ENCODE measurements around the gene TUBA1A. TPM values are rescaled to one million over a fixed set of nuclear protein-coding genes. Genes with fewer than 3 reads are reported as not detected.
A peak's percentile ranks its signal among the peaks of the same experiment; 100 is the strongest.
"Not testable (repeated sequence)": the region's sequence is repeated elsewhere in the genome, so short reads cannot be mapped to it uniquely, and the experiment has no call there.

TUBA1A gene
- total and polyA plus RNA-seq, 9 donors = 679 to 946 (median 801) TPM

GRCh38 chr12:49230176-49230804 is 41.4 kb upstream of the TUBA1A start:
- WGBS (ENCODE audit: insufficient coverage) = no CpG with 5 or more reads among the region's 6 CpGs
- no peak overlapping the region for H3K4me3 ChIP-seq (ENCODE audit: low read length)
- H3K4me1 ChIP-seq (ENCODE audit: control insufficient read depth, insufficient read depth, low read length) = peaks cover 41% of the 10 kb centered on the region
- H3K9me3 ChIP-seq (replicated peaks; ENCODE audit: control insufficient read depth, low read depth, low read length) = no peaks in the 10 kb centered on the region
- no peaks in the 10 kb centered on the region for H3K27me3 ChIP-seq (ENCODE audit: control insufficient read depth, insufficient read depth, low read length)
- no peak for DNase-seq
- H3K27ac ChIP-seq (ENCODE audit: low read length) = peak overlapping the region; percentile 60
- no peaks in the 10 kb centered on the region for H3K36me3 ChIP-seq (ENCODE audit: control insufficient read depth, insufficient read depth, low read length)

- H3K27ac ChIP-seq (ENCODE audit: low read length) = no peak overlapping the region
- no peak for DNase-seq
- no peaks in the 10 kb centered on the region for H3K36me3 ChIP-seq (ENCODE audit: control insufficient read depth, insufficient read depth, low read length)
- no CpG with 5 or more reads among the region's 3 CpGs for WGBS (ENCODE audit: insufficient coverage)
- no peaks in the 10 kb centered on the region for H3K27me3 ChIP-seq (ENCODE audit: control insufficient read depth, insufficient read depth, low read length)
- H3K4me1 ChIP-seq (ENCODE audit: control insufficient read depth, insufficient read depth, low read length) = peaks cover 39% of the 10 kb centered on the region
- H3K9me3 ChIP-seq (replicated peaks; ENCODE audit: control insufficient read depth, low read depth, low read length) = no peaks in the 10 kb centered on the region
- no peak overlapping the region for H3K4me3 ChIP-seq (ENCODE audit: low read length)
Measured at GRCh38 chr12:49228653-49229052, 39.8 kb upstream of the TUBA1A start.

- no CpG with 5 or more reads among the region's 3 CpGs for WGBS (ENCODE audit: insufficient coverage)
- Histone ChIP-seq H3K4me3 (ENCODE audit: low read length) (no peak overlapping the region), H3K4me1 (ENCODE audit: control insufficient read depth, insufficient read depth, low read length) (peaks cover 39% of the 10 kb centered on the region), H3K36me3 (ENCODE audit: control insufficient read depth, insufficient read depth, low read length) (no peaks in the 10 kb centered on the region), H3K27me3 (ENCODE audit: control insufficient read depth, insufficient read depth, low read length) (no peaks in the 10 kb centered on the region), H3K9me3 (replicated peaks; ENCODE audit: control insufficient read depth, low read depth, low read length) (no peaks in the 10 kb centered on the region), H3K27ac (ENCODE audit: low read length) (no peak overlapping the region)
- no peak for DNase-seq
Measured at GRCh38 chr12:49227713-49228112, 38.8 kb upstream of the TUBA1A start.

- H3K4me1 ChIP-seq (ENCODE audit: control insufficient read depth, insufficient read depth, low read length) = peaks cover 28% of the 10 kb centered on the region
Measured at GRCh38 chr12:49225576-49226166, 36.8 kb upstream of the TUBA1A start.

GRCh38 chr12:49223590-49224369 is 34.9 kb upstream of the TUBA1A start:
- H3K4me3 ChIP-seq (ENCODE audit: low read length) = no peak overlapping the region
- no peaks in the 10 kb centered on the region for H3K36me3 ChIP-seq (ENCODE audit: control insufficient read depth, insufficient read depth, low read length)
- no peak for DNase-seq
- 100% methylated on average over 1 of the region's 3 CpGs for WGBS (ENCODE audit: insufficient coverage)
- H3K27ac ChIP-seq (ENCODE audit: low read length) = peak overlapping the region; percentile 96
- no peaks in the 10 kb centered on the region for H3K9me3 ChIP-seq (replicated peaks; ENCODE audit: control insufficient read depth, low read depth, low read length)
- no peaks in the 10 kb centered on the region for H3K27me3 ChIP-seq (ENCODE audit: control insufficient read depth, insufficient read depth, low read length)
- H3K4me1 ChIP-seq (ENCODE audit: control insufficient read depth, insufficient read depth, low read length) = peaks cover 22% of the 10 kb centered on the region

More at GRCh38 chr12:49225576-49226166, 36.8 kb upstream of the TUBA1A start:
- Histone ChIP-seq H3K9me3 (replicated peaks; ENCODE audit: control insufficient read depth, low read depth, low read length) (no peaks in the 10 kb centered on the region), H3K36me3 (ENCODE audit: control insufficient read depth, insufficient read depth, low read length) (no peaks in the 10 kb centered on the region), H3K27ac (ENCODE audit: low read length) (no peak overlapping the region), H3K4me3 (ENCODE audit: low read length) (no peak overlapping the region), H3K27me3 (ENCODE audit: control insufficient read depth, insufficient read depth, low read length) (no peaks in the 10 kb centered on the region)
- WGBS (ENCODE audit: insufficient coverage) = 69% methylated on average over 2 of the region's 7 CpGs
- no peak for DNase-seq

- H3K9me3 ChIP-seq (replicated peaks; ENCODE audit: control insufficient read depth, low read depth, low read length) = no peaks in the 10 kb centered on the region
- H3K36me3 ChIP-seq (ENCODE audit: control insufficient read depth, insufficient read depth, low read length) = no peaks in the 10 kb centered on the region
- no peak for DNase-seq
- H3K4me1 ChIP-seq (ENCODE audit: control insufficient read depth, insufficient read depth, low read length) = peaks cover 22% of the 10 kb centered on the region
- peak overlapping the region; percentile 96 for H3K27ac ChIP-seq (ENCODE audit: low read length)
- no peak overlapping the region for H3K4me3 ChIP-seq (ENCODE audit: low read length)
- no peaks in the 10 kb centered on the region for H3K27me3 ChIP-seq (ENCODE audit: control insufficient read depth, insufficient read depth, low read length)
- WGBS (ENCODE audit: insufficient coverage) = no CpG with 5 or more reads among the region's 1 CpG
Measured at GRCh38 chr12:49223122-49223521, 34.2 kb upstream of the TUBA1A start.

GRCh38 chr12:49220972-49221371 is 32.1 kb upstream of the TUBA1A start:
- H3K27ac ChIP-seq (ENCODE audit: low read length) = peak overlapping the region; percentile 3
- H3K36me3 ChIP-seq (ENCODE audit: control insufficient read depth, insufficient read depth, low read length) = no peaks in the 10 kb centered on the region
- H3K9me3 ChIP-seq (replicated peaks; ENCODE audit: control insufficient read depth, low read depth, low read length) = no peaks in the 10 kb centered on the region
- WGBS (ENCODE audit: insufficient coverage) = no CpG with 5 or more reads among the region's 4 CpGs
- peaks cover 14% of the 10 kb centered on the region for H3K4me1 ChIP-seq (ENCODE audit: control insufficient read depth, insufficient read depth, low read length)
- no peaks in the 10 kb centered on the region for H3K27me3 ChIP-seq (ENCODE audit: control insufficient read depth, insufficient read depth, low read length)
- no peak overlapping the region for H3K4me3 ChIP-seq (ENCODE audit: low read length)
- no peak for DNase-seq

- Histone ChIP-seq H3K27me3 (ENCODE audit: control insufficient read depth, insufficient read depth, low read length) (no peaks in the 10 kb centered on the region), H3K36me3 (ENCODE audit: control insufficient read depth, insufficient read depth, low read length) (no peaks in the 10 kb centered on the region), H3K9me3 (replicated peaks; ENCODE audit: control insufficient read depth, low read depth, low read length) (no peaks in the 10 kb centered on the region), H3K4me3 (ENCODE audit: low read length) (no peak overlapping the region), H3K4me1 (ENCODE audit: control insufficient read depth, insufficient read depth, low read length) (peaks cover 23% of the 10 kb centered on the region), H3K27ac (ENCODE audit: low read length) (no peak overlapping the region)
- WGBS (ENCODE audit: insufficient coverage) = 81% methylated on average over 3 of the region's 11 CpGs
- DNase-seq = no peak
Measured at GRCh38 chr12:49219417-49220026, 30.6 kb upstream of the TUBA1A start.

GRCh38 chr12:49212572-49212971 is 23.7 kb upstream of the TUBA1A start:
- Histone ChIP-seq H3K4me3 (ENCODE audit: low read length) (no peak overlapping the region), H3K27me3 (ENCODE audit: control insufficient read depth, insufficient read depth, low read length) (no peaks in the 10 kb centered on the region), H3K4me1 (ENCODE audit: control insufficient read depth, insufficient read depth, low read length) (peaks cover 11% of the 10 kb centered on the region), H3K27ac (ENCODE audit: low read length) (peak overlapping the region; percentile 13), H3K36me3 (ENCODE audit: control insufficient read depth, insufficient read depth, low read length) (no peaks in the 10 kb centered on the region), H3K9me3 (replicated peaks; ENCODE audit: control insufficient read depth, low read depth, low read length) (no peaks in the 10 kb centered on the region)
- no peak for DNase-seq
- WGBS (ENCODE audit: insufficient coverage) = 77% methylated on average over 8 of the region's 9 CpGs

- H3K4me3 ChIP-seq (ENCODE audit: low read length); DNase-seq; H3K27ac ChIP-seq (ENCODE audit: low read length); H3K9me3 ChIP-seq (replicated peaks; ENCODE audit: control insufficient read depth, low read depth, low read length); H3K36me3 ChIP-seq (ENCODE audit: control insufficient read depth, insufficient read depth, low read length); H3K27me3 ChIP-seq (ENCODE audit: control insufficient read depth, insufficient read depth, low read length): not testable (repeated sequence)
- WGBS (ENCODE audit: insufficient coverage) = 82% methylated on average over 2 of the region's 7 CpGs
- H3K4me1 ChIP-seq (ENCODE audit: control insufficient read depth, insufficient read depth, low read length) = peaks cover 11% of the 10 kb centered on the region
Measured at GRCh38 chr12:49210703-49211102, 21.8 kb upstream of the TUBA1A start.
